Coronary artery (tissue), 2 donors: ENCODE measurements around the gene EXOC3L2.

Source experiments
- DNase-seq: peaks from one replicate; pipeline ENCODE4 v3.0.0-alpha.2; 2017; ENCODE audit warnings: low spot score
- H3K27ac ChIP-seq, 2 donors: fragments of 200-600 bp; sonication (generic); one replicate each; pipeline ENCODE4 v1.5.1; 2016 to 2019
- H3K4me3 ChIP-seq: fragments of 200-600 bp; sonication (generic); 2 replicates; pipeline ENCODE4 v1.5.1; 2016; ENCODE audit warnings: mild to moderate bottlenecking, moderate library complexity
- CTCF ChIP-seq: fragments of 200-600 bp; sonication (generic); IDR thresholded peaks from one replicate; pipeline ENCODE4 v1.5.1; 2019; ENCODE audit warnings: antibody characterized with exemption

EXOC3L2 gene

GRCh38 chr19:45168767-45169351 lies 76.3 kb downstream of the EXOC3L2 start:
- no peak overlapping the region for H3K27ac ChIP-seq
- no peak for DNase-seq
- no peak overlapping the region for H3K4me3 ChIP-seq
- TF ChIP-seq CTCF = no peak

- TF ChIP-seq CTCF = no peak
- DNase-seq = no peak
- Histone ChIP-seq H3K27ac (no peak overlapping the region), H3K4me3 (no peak overlapping the region)
These were observed 78.4 kb downstream of the EXOC3L2 start for GRCh38 chr19:45166723-45167252.

GRCh38 chr19:45164577-45165335 lies 80.5 kb downstream of the EXOC3L2 start:
- TF ChIP-seq CTCF = no peak
- H3K4me3 ChIP-seq = no peak overlapping the region
- H3K27ac ChIP-seq = no peak overlapping the region
- DNase-seq = no peak

GRCh38 chr19:45163751-45164460 lies 81.3 kb downstream of the EXOC3L2 start:
- no peak for DNase-seq
- Histone ChIP-seq H3K27ac (no peak overlapping the region), H3K4me3 (no peak overlapping the region)
- no peak for TF ChIP-seq CTCF

- Histone ChIP-seq H3K27ac (no peak overlapping the region), H3K4me3 (no peak overlapping the region)
- TF ChIP-seq CTCF = no peak
- DNase-seq = no peak
These were observed 82.1 kb downstream of the EXOC3L2 start for GRCh38 chr19:45163156-45163555.

GRCh38 chr19:45162608-45163143 lies 82.5 kb downstream of the EXOC3L2 start:
- TF ChIP-seq CTCF = no peak
- DNase-seq = no peak
- no peak overlapping the region for H3K27ac ChIP-seq
- H3K4me3 ChIP-seq = no peak overlapping the region
